ENCODE results near the gene ANKRD9. TPM values are rescaled to one million over a fixed set of nuclear protein-coding genes. Genes with fewer than 3 reads are reported as not detected.

ANKRD9 gene
- total and polyA plus RNA-seq, 7 donors = 22.7 to 126 (median 74.4) TPM

DNA sequence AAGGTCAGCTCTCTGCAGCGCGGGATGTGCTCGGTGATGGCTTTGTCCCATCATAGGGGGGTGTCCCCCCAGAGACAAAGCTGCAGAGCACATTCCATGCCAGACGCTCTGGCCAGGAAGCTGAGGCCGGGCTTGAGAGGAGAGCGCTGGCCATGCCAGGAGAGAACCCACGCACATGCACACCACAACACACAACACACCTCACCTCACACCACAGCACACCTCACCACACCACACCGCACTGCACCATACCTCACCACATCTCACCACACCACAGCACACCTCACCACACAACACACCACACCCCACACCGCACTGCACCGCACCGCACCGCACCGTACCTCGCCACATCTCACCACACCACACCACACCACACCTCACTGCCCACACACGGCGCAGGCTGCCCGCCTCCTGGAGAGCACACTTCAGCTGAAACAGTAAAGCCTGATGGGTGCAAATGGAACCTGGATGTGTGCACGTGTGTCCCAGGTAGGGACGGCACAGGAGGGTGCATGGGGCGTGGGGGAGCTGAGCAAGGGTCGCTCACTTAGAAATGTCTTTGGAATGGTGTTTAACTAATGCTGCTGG is 10.8 kb downstream of the ANKRD9 start:
- Histone ChIP-seq H3K27ac (peak overlapping the region; percentile 90), H3K9me3 (no peaks in the 10 kb centered on the region), H3K4me1 (peaks cover 45% of the 10 kb centered on the region), H3K27me3 (ENCODE audit: insufficient read depth in 3 of 3, low read length in 2 of 3) (no peaks in the 10 kb centered on the region), H3K4me3 (peak overlapping the region; percentile 46), H3K36me3 (ENCODE audit: insufficient read depth in 1 of 2, low read depth in 1 of 2) (peaks cover 0 to 8% of the 10 kb centered on the region in 2 donors)
- no peak for DNase-seq
- intact Hi-C loops (cut with DNase I) = loop anchor here in 1 of 2 donors (2.0 to 5.0 kb wide), 2 partner anchors 24 to 36 kb away; no protein-coding TSS in a partner anchor
- TF ChIP-seq, protein P1, sequence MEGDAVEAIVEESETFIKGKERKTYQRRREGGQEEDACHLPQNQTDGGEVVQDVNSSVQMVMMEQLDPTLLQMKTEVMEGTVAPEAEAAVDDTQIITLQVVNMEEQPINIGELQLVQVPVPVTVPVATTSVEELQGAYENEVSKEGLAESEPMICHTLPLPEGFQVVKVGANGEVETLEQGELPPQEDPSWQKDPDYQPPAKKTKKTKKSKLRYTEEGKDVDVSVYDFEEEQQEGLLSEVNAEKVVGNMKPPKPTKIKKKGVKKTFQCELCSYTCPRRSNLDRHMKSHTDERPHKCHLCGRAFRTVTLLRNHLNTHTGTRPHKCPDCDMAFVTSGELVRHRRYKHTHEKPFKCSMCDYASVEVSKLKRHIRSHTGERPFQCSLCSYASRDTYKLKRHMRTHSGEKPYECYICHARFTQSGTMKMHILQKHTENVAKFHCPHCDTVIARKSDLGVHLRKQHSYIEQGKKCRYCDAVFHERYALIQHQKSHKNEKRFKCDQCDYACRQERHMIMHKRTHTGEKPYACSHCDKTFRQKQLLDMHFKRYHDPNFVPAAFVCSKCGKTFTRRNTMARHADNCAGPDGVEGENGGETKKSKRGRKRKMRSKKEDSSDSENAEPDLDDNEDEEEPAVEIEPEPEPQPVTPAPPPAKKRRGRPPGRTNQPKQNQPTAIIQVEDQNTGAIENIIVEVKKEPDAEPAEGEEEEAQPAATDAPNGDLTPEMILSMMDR (IDR thresholded peaks at IDR 0.05) = no peak
- 62 to 79% (median 68%) methylated on average over 21 of the region's 21 CpGs for WGBS, 3 donors
- ATAC-seq = no peak

DNA sequence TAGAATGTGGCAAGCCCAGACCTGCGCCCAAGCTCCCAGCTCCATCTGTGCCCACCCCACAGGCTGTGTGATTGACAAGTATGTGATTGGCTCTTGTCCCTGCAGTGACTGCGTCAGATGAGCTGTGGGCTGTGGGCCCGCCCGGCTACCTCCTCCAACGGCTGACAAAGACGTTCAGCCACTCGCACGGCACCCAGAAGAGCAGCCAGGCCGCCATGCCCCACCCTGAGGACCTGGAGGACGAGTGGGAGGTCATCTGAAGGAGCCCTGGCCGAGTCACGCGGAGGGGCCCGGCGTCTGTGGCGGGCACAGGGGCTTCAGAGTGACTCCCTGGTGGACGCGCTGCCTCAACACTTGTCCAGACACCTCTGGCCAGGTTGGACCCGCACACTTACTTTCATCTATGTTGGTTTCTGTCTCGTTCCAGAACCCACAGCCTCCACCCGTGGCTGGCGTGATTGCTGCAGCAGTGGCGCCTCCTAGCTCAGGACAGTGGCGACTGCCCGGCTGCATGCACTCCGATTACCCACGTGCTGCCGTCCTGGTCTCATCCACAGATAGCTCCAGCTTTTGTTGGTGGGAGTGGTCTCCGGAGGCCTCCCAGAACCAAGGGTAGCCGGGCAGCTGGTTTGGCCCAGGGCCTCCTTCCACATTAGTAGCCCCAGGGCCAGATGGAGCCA is 11.4 kb downstream of the ANKRD9 start:
- Histone ChIP-seq H3K36me3 (ENCODE audit: insufficient read depth in 1 of 2, low read depth in 1 of 2) (peaks cover 0 to 8% of the 10 kb centered on the region in 2 donors), H3K4me1 (peaks cover 43% of the 10 kb centered on the region), H3K27me3 (ENCODE audit: insufficient read depth in 3 of 3, low read length in 2 of 3) (no peaks in the 10 kb centered on the region), H3K9me3 (no peaks in the 10 kb centered on the region), H3K27ac (peak overlapping the region; percentile 90), H3K4me3 (peak overlapping the region; percentile 15)
- DNase-seq = peak in 1 of 2 donors; percentile 68
- TF ChIP-seq, protein P1 (IDR thresholded peaks at IDR 0.05) = peak; percentile 21
- WGBS, 3 donors = 60 to 67% (median 62%) methylated on average over 30 of the region's 30 CpGs
- intact Hi-C loops (cut with DNase I) = loop anchor here in 1 of 2 donors (2.0 to 5.0 kb wide), 2 partner anchors 23 to 36 kb away; no protein-coding TSS in a partner anchor
- peak in 3 of 4 donors; percentile 3 to 22 (median 14) for ATAC-seq

DNA sequence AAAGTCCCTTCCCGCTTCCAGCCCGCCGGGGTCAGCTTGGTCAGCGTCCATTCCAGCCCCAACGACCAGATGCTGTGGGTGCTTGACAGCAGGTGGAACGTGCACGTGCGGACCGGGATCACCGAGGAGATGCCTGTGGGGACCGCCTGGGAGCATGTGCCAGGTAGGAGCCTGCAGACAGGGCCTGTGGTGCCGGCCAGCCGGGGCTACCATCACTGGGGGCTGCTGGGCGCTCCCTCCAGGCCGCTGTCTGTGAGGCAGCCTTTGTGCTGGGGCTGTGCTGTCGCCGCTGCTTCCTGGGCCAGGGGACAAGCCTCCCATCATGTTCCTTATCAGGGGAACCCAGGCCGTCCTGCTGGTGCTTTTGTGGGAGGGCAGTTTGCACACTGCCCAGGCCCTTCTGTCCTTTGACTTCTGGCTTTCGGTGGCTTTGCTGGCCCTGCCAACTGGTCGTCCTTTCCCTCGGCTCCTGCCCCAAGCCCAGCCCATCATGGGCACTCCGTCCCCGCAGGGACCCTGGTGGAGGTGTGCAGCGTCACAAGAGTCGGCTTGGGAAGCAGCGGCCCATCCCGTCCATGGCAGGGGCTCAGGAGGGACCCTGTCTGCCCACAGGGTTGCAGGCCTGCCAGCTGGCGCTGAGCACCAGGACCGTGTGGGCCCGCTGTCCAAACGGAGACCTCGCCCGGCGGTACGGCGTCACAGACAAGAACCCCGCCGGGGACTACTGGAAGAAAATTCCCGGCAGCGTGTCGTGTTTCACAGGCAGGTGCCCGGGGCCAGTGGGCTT is 12.4 kb downstream of the ANKRD9 start:
- H3K27ac ChIP-seq = peak overlapping the region; percentile 90
- ATAC-seq = no peak

DNA sequence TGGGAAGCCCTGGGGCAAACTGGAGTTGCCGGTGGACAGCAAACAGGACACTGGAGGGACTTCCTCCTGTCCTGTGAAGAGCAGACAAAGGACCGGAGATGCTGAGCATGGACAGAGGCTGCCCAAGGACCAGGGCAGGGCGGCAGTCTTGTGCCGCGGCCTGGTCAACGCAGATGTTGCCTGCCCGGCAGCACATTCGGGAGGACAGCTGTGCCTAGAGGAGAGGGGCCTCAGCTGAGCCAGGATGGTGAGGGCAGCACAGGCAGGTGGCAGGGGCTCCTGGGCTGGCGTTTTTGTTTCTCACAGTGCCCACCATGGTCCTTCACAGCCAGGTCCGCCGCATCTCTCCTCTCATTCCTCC is 13.3 kb downstream of the ANKRD9 start:
- WGBS, 3 donors = 93 to 96% (median 95%) methylated on average over 7 to 11 of the region's 11 CpGs
- Histone ChIP-seq H3K4me3 (no peak overlapping the region), H3K4me1 (peaks cover 35% of the 10 kb centered on the region), H3K9me3 (no peaks in the 10 kb centered on the region), H3K27me3 (ENCODE audit: insufficient read depth in 3 of 3, low read length in 2 of 3) (no peaks in the 10 kb centered on the region), H3K27ac (peak overlapping the region; percentile 90), H3K36me3 (ENCODE audit: insufficient read depth in 1 of 2, low read depth in 1 of 2) (peaks cover 0 to 8% of the 10 kb centered on the region in 2 donors)
- ATAC-seq (no peak), DNase-seq (no peak)
- TF ChIP-seq, protein P1 (IDR thresholded peaks at IDR 0.05) = no peak
- intact Hi-C loops (cut with DNase I) = loop anchor here in 1 of 2 donors (5.0 kb wide), 1 partner anchor 34 kb away; no protein-coding TSS in a partner anchor

More for the DNA sequence above, 12.4 kb downstream of the ANKRD9 start:
- TF ChIP-seq, protein P1 (IDR thresholded peaks at IDR 0.05) = no peak
- H3K9me3 ChIP-seq = no peaks in the 10 kb centered on the region
- H3K36me3 ChIP-seq (ENCODE audit: insufficient read depth in 1 of 2, low read depth in 1 of 2) = peaks cover 0 to 8% of the 10 kb centered on the region in 2 donors
- WGBS, 3 donors = 66 to 79% (median 73%) methylated on average over 42 of the region's 42 CpGs
- intact Hi-C loops (cut with DNase I) = loop anchor here in 1 of 2 donors (5.0 kb wide), 1 partner anchor 35 kb away; no protein-coding TSS in a partner anchor
- H3K4me1 ChIP-seq = peaks cover 43% of the 10 kb centered on the region
- H3K4me3 ChIP-seq = no peak overlapping the region
- H3K27me3 ChIP-seq (ENCODE audit: insufficient read depth in 3 of 3, low read length in 2 of 3) = no peaks in the 10 kb centered on the region
- peak in 1 of 2 donors; percentile 54 for DNase-seq
